Thyroid gland (tissue), 4 donors: ENCODE data around the gene ZNF407.

Source experiments
- POLR2A ChIP-seq, 2 donors: fragments of 450-650 bp; IDR thresholded peaks; one replicate each; pipeline ENCODE4 v1.6.1; 2017; ENCODE audit warnings: antibody characterized with exemption in 2 of 2, mild to moderate bottlenecking in 2 of 2, moderate library complexity in 1 of 2
- TF ChIP-seq, protein P1 (sequence below), 6 experiments: fragments of 200-600 bp in 3 of 6; fragments of 450-650 bp in 3 of 6; sonication (generic) in 3 of 6; IDR thresholded peaks; one replicate each; pipeline ENCODE4 v1.5.1; 2016 to 2019; ENCODE audit warnings: antibody characterized with exemption in 6 of 6, mild to moderate bottlenecking in 2 of 6, inconsistent platforms in 1 of 6, moderate library complexity in 1 of 6

DNA sequence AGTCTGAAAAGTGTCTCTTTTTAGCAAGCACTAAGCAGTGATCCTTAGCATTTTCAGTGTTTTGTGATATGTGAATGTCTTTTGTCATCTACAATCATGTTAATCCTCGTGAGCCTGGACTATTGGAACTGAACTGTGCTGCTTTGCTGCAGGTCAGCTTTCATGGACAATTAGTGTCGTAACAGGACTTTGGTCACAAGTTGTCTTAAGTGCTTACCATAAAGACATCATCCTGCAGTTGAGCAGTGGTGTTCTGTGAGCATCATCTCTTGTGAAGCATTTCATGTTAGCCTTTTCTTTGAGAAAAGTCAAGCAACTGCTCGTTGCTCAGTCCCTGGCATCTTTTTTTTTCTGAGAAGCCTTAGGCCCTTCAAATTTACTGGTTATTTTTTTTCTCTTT lies 135.9 kb downstream of the ZNF407 start:
- TF ChIP-seq, protein P1, sequence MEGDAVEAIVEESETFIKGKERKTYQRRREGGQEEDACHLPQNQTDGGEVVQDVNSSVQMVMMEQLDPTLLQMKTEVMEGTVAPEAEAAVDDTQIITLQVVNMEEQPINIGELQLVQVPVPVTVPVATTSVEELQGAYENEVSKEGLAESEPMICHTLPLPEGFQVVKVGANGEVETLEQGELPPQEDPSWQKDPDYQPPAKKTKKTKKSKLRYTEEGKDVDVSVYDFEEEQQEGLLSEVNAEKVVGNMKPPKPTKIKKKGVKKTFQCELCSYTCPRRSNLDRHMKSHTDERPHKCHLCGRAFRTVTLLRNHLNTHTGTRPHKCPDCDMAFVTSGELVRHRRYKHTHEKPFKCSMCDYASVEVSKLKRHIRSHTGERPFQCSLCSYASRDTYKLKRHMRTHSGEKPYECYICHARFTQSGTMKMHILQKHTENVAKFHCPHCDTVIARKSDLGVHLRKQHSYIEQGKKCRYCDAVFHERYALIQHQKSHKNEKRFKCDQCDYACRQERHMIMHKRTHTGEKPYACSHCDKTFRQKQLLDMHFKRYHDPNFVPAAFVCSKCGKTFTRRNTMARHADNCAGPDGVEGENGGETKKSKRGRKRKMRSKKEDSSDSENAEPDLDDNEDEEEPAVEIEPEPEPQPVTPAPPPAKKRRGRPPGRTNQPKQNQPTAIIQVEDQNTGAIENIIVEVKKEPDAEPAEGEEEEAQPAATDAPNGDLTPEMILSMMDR (IDR thresholded peaks at IDR 0.05): no peak
- TF ChIP-seq POLR2A (IDR thresholded peaks at IDR 0.05): no peak
